Neural crest cell (in vitro differentiated cells): ENCODE results near the gene CACNA1H. TPM values are rescaled to one million over a fixed set of nuclear protein-coding genes. Genes with fewer than 3 reads are reported as not detected.

Experiments used
- DNase-seq: peaks from one replicate; pipeline ENCODE4 v3.0.0; 2021; ENCODE audit warnings: low read depth, mixed read lengths, low spot score
- H3K27ac Mint-ChIP-seq: one replicate; pipeline ENCODE4 v1.8.0; 2021; ENCODE audit warnings: mild to moderate bottlenecking, mixed read lengths; ENCODE audit not compliant: unreplicated experiment
- H3K27me3 Mint-ChIP-seq: 2 replicates; pipeline ENCODE4 v1.8.0; 2021; ENCODE audit warnings: low read depth, mild to moderate bottlenecking, mixed read lengths
- H3K36me3 Mint-ChIP-seq: 2 replicates; pipeline ENCODE4 v1.8.0; 2021; ENCODE audit warnings: low read depth, mild to moderate bottlenecking, mixed read lengths
- H3K4me1 Mint-ChIP-seq: 2 replicates; pipeline ENCODE4 v1.8.0; 2021; ENCODE audit warnings: mixed read lengths
- H3K4me3 Mint-ChIP-seq: one replicate; pipeline ENCODE4 v1.8.0; 2021; ENCODE audit warnings: mild to moderate bottlenecking, mixed read lengths
- H3K9me3 Mint-ChIP-seq: 2 replicates; pipeline ENCODE4 v1.8.0; 2021; ENCODE audit warnings: mixed read lengths
- CTCF ChIP-seq: fragments of 200-600 bp; sonication (generic); conservative IDR thresholded peaks from 2 replicates; pipeline ENCODE4 v1.5.0; 2021; ENCODE audit warnings: antibody characterized with exemption, mild to moderate bottlenecking
- total RNA-seq: library from RNA; stranded (reverse); gene quantifications from 2 replicates; pipeline ENCODE4 v1.2.1, GENCODE V29; 2021

CACNA1H gene
- total RNA-seq, 1 donor from 2014 or later, result 10.7 TPM

GRCh38 chr16:1126586-1126985 is 26.3 kb upstream of the CACNA1H start:
- Mint-ChIP-seq H3K4me1 (no peaks in the 10 kb centered on the region), H3K36me3 (no peaks in the 10 kb centered on the region), H3K27ac (no peak overlapping the region), H3K4me3 (no peak overlapping the region), H3K9me3 (no peaks in the 10 kb centered on the region), H3K27me3 (no peaks in the 10 kb centered on the region)
- no peak for DNase-seq
- no peak for TF ChIP-seq CTCF

GRCh38 chr16:1127101-1127500 is 25.8 kb upstream of the CACNA1H start:
- Mint-ChIP-seq H3K27ac (no peak overlapping the region), H3K27me3 (no peaks in the 10 kb centered on the region), H3K36me3 (no peaks in the 10 kb centered on the region), H3K4me3 (no peak overlapping the region), H3K4me1 (no peaks in the 10 kb centered on the region), H3K9me3 (no peaks in the 10 kb centered on the region)
- DNase-seq, result no peak
- TF ChIP-seq CTCF, result no peak

GRCh38 chr16:1127971-1128715 is 24.8 kb upstream of the CACNA1H start:
- Mint-ChIP-seq H3K27ac (no peak overlapping the region), H3K4me3 (no peak overlapping the region), H3K9me3 (no peaks in the 10 kb centered on the region), H3K27me3 (no peaks in the 10 kb centered on the region), H3K4me1 (no peaks in the 10 kb centered on the region), H3K36me3 (no peaks in the 10 kb centered on the region)
- no peak for DNase-seq
- no peak for TF ChIP-seq CTCF

- H3K9me3 Mint-ChIP-seq, result no peaks in the 10 kb centered on the region
- no peaks in the 10 kb centered on the region for H3K27me3 Mint-ChIP-seq
- no peak for TF ChIP-seq CTCF
- no peaks in the 10 kb centered on the region for H3K4me1 Mint-ChIP-seq
- no peak overlapping the region for H3K4me3 Mint-ChIP-seq
- H3K36me3 Mint-ChIP-seq, result no peaks in the 10 kb centered on the region
- no peak for DNase-seq
- H3K27ac Mint-ChIP-seq, result no peak overlapping the region
Measured at GRCh38 chr16:1129106-1129960, 23.6 kb upstream of the CACNA1H start.

GRCh38 chr16:1130382-1130781 is 22.5 kb upstream of the CACNA1H start:
- H3K36me3 Mint-ChIP-seq, result no peaks in the 10 kb centered on the region
- no peaks in the 10 kb centered on the region for H3K9me3 Mint-ChIP-seq
- TF ChIP-seq CTCF, result no peak
- H3K27ac Mint-ChIP-seq, result no peak overlapping the region
- H3K4me3 Mint-ChIP-seq, result no peak overlapping the region
- H3K27me3 Mint-ChIP-seq, result no peaks in the 10 kb centered on the region
- no peak for DNase-seq
- H3K4me1 Mint-ChIP-seq, result no peaks in the 10 kb centered on the region
